GM19438 (cell line): ENCODE data around the gene N4BP2.

ENCODE experiments used
- ATAC-seq: cut with Tn5 transposase; IDR thresholded peaks from one replicate; pipeline ENCODE4 v1.9.1; 2021; ENCODE audit warnings: low read depth; ENCODE audit not compliant: unreplicated experiment

The N4BP2 gene

GRCh38 chr4:40204507-40205258 lies 148.0 kb downstream of the N4BP2 start:
- no peak for ATAC-seq

- peak; percentile 60 for ATAC-seq
These were observed 148.9 kb downstream of the N4BP2 start for GRCh38 chr4:40205259-40206198.

- no peak for ATAC-seq
These were observed 149.8 kb downstream of the N4BP2 start for GRCh38 chr4:40206426-40206825.
